ENCODE data around the gene RPL3.

DNA sequence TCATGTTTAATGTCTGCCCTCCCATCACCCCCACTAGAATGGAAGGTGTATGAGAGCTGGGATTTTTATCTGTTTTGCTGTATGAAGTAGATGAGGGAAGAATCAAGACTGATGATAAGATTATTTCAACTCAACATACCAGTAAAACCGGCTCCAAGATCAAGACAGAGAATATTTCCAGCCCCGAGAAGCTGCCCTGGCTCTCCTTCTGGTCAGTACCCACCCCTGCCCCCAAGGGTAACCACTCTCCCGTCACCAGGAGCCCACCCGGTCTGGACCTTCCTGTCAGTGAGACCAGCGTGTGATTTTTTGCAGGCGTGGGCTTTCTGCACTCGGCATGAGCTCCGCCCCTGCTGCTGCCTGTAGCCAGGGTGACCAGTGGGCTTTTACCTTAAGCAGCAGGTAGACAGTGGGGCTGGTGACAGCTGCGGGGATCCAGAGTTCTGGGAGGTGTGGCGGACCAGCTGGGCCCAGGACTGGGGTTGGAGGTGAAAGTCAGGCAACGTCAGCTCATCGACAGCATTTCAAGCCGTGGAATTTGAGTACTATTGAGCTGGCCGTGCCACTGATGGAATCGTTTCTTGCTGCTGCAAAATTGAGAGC is 25.6 kb downstream of the RPL3 start:
- TF ChIP-seq SIN3A (IDR thresholded peaks at IDR 0.05; ENCODE audit: borderline replicate concordance, insufficient read depth, low read length) = no peak
- TF ChIP-seq, protein P1, sequence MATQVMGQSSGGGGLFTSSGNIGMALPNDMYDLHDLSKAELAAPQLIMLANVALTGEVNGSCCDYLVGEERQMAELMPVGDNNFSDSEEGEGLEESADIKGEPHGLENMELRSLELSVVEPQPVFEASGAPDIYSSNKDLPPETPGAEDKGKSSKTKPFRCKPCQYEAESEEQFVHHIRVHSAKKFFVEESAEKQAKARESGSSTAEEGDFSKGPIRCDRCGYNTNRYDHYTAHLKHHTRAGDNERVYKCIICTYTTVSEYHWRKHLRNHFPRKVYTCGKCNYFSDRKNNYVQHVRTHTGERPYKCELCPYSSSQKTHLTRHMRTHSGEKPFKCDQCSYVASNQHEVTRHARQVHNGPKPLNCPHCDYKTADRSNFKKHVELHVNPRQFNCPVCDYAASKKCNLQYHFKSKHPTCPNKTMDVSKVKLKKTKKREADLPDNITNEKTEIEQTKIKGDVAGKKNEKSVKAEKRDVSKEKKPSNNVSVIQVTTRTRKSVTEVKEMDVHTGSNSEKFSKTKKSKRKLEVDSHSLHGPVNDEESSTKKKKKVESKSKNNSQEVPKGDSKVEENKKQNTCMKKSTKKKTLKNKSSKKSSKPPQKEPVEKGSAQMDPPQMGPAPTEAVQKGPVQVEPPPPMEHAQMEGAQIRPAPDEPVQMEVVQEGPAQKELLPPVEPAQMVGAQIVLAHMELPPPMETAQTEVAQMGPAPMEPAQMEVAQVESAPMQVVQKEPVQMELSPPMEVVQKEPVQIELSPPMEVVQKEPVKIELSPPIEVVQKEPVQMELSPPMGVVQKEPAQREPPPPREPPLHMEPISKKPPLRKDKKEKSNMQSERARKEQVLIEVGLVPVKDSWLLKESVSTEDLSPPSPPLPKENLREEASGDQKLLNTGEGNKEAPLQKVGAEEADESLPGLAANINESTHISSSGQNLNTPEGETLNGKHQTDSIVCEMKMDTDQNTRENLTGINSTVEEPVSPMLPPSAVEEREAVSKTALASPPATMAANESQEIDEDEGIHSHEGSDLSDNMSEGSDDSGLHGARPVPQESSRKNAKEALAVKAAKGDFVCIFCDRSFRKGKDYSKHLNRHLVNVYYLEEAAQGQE (IDR thresholded peaks at IDR 0.05; ENCODE audit: insufficient read depth in 1 of 2, low read depth in 2 of 2, low read length in 2 of 2) = no peak
- no peak for TF ChIP-seq POLR2AphosphoS5 (IDR thresholded peaks at IDR 0.05; ENCODE audit: low read depth, low read length)
- no peak for TF ChIP-seq TAF1 (IDR thresholded peaks at IDR 0.05; ENCODE audit: borderline replicate concordance, insufficient read depth, low read length)
- TF ChIP-seq FOXP2 (optimal IDR thresholded peaks at IDR 0.05; ENCODE audit: borderline replicate concordance, extremely low read depth, extremely low read length, insufficient read depth) = no peak
